Activated CD8-positive, alpha-beta T cell treated with anti-CD3 and anti-CD28 coated beads for 36 hours (primary cell): Measurements from ENCODE around the gene ZNF442. TPM values are rescaled to one million over a fixed set of nuclear protein-coding genes. Genes with fewer than 3 reads are reported as not detected.
"Not testable (repeated sequence)": the region's sequence is repeated elsewhere in the genome, so short reads cannot be mapped to it uniquely, and the experiment has no call there.

ENCODE experiments used
- ATAC-seq: fragments of 200-7000 bp; cut with Tn5 transposase; one replicate; pipeline ENCODE4 v1.10.0; 2021; ENCODE audit warnings: mild to moderate bottlenecking, moderate library complexity
- CTCF ChIA-PET: fragments of 350-600 bp; sonication (Branson Sonifier 250); formaldehyde crosslinking; loops from one replicate; lab custom pipeline; 2021; ENCODE audit warnings: antibody characterized with exemption; lab: Charles Lee
- POLR2A ChIA-PET: fragments of 350-600 bp; sonication (Branson Sonifier 250); formaldehyde crosslinking; loops from one replicate; lab custom pipeline; 2021; ENCODE audit warnings: antibody characterized with exemption; lab: Charles Lee
- DNase-seq: peaks from one replicate; pipeline ENCODE4 v3.0.0-alpha.2; 2020
- H3K27ac Mint-ChIP-seq: one replicate; pipeline ENCODE4 v1.8.0; 2021; ENCODE audit warnings: mild to moderate bottlenecking, mixed read lengths
- H3K27me3 Mint-ChIP-seq: one replicate; pipeline ENCODE4 v1.8.0; 2021; ENCODE audit warnings: mixed read lengths
- H3K36me3 Mint-ChIP-seq: one replicate; pipeline ENCODE4 v1.8.0; 2021; ENCODE audit warnings: low read depth, mixed read lengths
- H3K4me1 Mint-ChIP-seq: one replicate; pipeline ENCODE4 v1.8.0; 2021; ENCODE audit warnings: low read depth, mixed read lengths
- H3K4me3 Mint-ChIP-seq: one replicate; pipeline ENCODE4 v1.8.0; 2021; ENCODE audit warnings: mild to moderate bottlenecking, moderate library complexity, mixed read lengths
- H3K9me3 Mint-ChIP-seq: one replicate; pipeline ENCODE4 v1.8.0; 2021; ENCODE audit warnings: mixed read lengths
- intact Hi-C: fragments of 100-400 bp; cut with micrococcal nuclease; formaldehyde crosslinking; loops from one replicate; pipeline ENCODE4 v1.10.0; 2022
- total RNA-seq, 2 experiments: library from RNA; stranded (reverse); gene quantifications; one replicate each; pipeline ENCODE4 v1.2.3, GENCODE V29; 2021
- TF ChIP-seq, protein P1 (sequence below): fragments of 200-600 bp; IDR thresholded peaks from one replicate; pipeline ENCODE4 v1.8.0; 2022; ENCODE audit warnings: antibody characterized with exemption, mild to moderate bottlenecking

The ZNF442 gene
- total RNA-seq, result 1 to 10 TPM; 1.5 to 1.8 TPM

DNA sequence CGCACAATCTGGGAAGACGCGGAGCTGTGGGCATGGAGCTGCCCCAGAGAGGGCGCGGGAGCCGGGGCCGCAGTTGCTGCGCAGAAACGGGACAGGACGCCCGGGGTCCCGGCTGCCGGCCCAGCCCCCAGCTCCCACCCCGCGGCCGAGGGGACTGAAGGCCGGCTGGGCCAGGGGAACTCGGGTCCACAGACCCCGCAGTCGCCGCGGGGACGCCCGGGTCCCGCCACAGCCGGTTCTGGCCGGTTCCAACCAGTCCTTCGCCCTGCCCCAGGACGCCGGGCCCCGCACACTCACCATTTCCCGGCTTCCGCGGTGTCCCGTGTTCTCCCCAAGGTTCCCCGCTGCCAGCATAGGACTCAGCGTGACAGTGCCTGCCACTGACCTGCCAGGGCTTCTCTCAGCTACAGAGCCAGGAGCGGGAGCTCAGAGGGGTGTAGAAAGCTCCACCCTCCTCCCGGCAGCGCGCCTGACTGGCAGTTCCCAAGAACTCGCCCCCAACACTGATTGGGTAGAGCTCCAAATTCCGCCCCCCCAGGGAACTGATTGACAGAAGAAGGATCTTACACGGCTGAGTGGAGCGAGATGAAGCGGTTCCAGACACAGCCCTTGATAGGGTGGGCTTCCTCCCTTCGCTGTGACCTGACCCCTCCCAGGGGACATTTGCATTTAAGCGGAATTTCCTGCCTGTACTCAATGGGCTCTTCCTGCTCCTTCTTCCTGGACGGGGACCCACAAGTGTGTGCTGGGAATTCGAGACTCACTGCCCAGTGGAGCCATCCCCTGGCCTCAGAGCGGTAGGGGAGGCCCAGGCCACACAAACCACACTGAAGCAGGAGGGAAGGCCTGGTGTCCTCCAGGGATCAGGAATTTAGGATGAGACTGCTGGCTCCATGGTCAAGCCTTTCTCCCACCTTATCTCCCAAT lies at the start of gene ZNF442:
ZNF442 (minus strand) TSS at position 448 of the 927 bp plus-strand sequence. CDS start 2,052 bp downstream, outside the sequence.
- H3K27me3 Mint-ChIP-seq, result no peaks in the 10 kb centered on the region
- H3K9me3 Mint-ChIP-seq, result peaks cover 3% of the 10 kb centered on the region
- H3K36me3 Mint-ChIP-seq, result peaks cover 5% of the 10 kb centered on the region
- CTCF ChIA-PET, result interaction anchor here (0.7 to 1.1 kb wide), 7 partner anchors 29 to 221 kb away, joined by 3 to 5 read pairs (median 4); partner anchors contain the start of gene ZNF563
- peak; percentile 99 for ATAC-seq
- peaks cover 18% of the 10 kb centered on the region for H3K4me1 Mint-ChIP-seq
- TF ChIP-seq, protein P1, sequence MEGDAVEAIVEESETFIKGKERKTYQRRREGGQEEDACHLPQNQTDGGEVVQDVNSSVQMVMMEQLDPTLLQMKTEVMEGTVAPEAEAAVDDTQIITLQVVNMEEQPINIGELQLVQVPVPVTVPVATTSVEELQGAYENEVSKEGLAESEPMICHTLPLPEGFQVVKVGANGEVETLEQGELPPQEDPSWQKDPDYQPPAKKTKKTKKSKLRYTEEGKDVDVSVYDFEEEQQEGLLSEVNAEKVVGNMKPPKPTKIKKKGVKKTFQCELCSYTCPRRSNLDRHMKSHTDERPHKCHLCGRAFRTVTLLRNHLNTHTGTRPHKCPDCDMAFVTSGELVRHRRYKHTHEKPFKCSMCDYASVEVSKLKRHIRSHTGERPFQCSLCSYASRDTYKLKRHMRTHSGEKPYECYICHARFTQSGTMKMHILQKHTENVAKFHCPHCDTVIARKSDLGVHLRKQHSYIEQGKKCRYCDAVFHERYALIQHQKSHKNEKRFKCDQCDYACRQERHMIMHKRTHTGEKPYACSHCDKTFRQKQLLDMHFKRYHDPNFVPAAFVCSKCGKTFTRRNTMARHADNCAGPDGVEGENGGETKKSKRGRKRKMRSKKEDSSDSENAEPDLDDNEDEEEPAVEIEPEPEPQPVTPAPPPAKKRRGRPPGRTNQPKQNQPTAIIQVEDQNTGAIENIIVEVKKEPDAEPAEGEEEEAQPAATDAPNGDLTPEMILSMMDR, result no peak
- peak within 1 kb of the TSS; percentile 87 for H3K27ac Mint-ChIP-seq
- peak; percentile 96 for DNase-seq
- POLR2A ChIA-PET, result interaction anchor here (0.9 to 2.4 kb wide), 5 partner anchors 32 to 202 kb away, joined by 3 to 9 read pairs (median 4); partner anchors contain the start of gene ZNF563
- intact Hi-C loops, result no loop called here
- peak within 1 kb of the TSS; percentile 94 for H3K4me3 Mint-ChIP-seq

DNA sequence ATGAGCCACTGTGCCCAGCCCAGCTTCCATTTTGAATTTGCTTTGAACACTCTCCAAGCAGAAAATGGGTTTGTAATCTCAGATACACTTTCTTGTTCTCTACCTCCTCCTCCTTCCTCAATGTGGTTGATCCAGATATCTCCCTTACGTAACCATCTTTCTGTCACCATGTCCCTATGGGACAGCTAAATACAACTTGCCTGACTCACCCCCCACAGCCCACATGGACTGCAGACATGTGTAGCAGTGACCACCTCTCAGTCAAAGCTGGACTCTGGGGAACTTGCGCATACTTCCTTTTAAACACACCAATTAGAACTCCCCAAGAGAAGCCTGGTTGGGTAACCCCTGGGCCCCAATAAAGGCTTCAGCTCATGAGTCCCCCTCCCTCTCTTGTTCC lies 46.4 kb upstream of the ZNF442 start:
- TF ChIP-seq, protein P1, result no peak
- H3K27ac Mint-ChIP-seq, result no peak overlapping the region
- no peak for DNase-seq
- intact Hi-C loops, result no loop called here
- no peaks in the 10 kb centered on the region for H3K27me3 Mint-ChIP-seq
- peaks cover 5% of the 10 kb centered on the region for H3K9me3 Mint-ChIP-seq
- H3K4me1 Mint-ChIP-seq, result no peaks in the 10 kb centered on the region
- no peak overlapping the region for H3K4me3 Mint-ChIP-seq
- POLR2A ChIA-PET, result no interaction called here
- peaks cover 3% of the 10 kb centered on the region for H3K36me3 Mint-ChIP-seq
- ATAC-seq, result no peak
- CTCF ChIA-PET, result no interaction called here

DNA sequence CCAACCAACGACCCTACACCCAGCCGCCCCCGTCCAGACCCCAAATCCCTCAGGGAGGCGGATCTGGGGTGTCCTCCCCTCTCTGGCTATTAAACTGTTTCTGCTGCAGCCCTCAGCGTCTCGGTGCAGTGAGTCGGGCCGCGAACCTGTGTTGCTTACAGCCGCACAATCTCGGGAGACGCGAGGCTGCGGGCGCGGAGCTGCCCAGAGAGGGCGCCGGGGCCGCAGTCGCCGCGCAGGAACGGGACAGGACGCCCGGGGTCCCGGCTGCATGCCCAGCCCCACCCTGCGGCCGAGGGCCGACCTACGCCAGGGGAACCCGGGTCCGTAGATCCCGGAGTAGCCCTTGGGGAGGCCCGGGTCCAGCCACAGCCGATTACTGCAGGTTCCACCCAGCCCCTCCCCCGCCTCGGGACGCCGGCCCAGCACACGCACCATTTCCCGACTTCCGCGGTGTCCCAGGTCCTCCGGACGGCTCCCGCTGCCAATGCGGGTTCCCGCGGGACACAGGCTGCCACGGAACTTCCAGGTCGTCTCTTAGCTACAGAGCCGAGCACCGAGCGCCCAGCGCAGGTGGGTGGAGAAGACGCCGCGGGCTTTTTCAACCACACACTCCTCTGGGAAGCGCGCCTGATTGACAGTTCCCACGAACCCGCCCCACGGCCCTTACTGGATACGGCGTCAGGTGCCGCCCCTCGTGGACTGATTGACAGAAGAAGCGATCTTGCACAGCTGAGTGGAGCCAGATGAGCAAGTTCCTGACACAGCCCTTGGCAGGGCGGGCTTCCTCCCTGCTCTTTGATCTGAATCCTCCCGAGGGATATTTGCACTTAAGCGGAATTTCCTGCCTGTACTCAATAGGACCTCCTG lies 35.4 kb upstream of the ZNF442 start, which contains the start of gene ZNF799:
ZNF799 (minus strand) TSS at position 639 of the 870 bp plus-strand sequence; CDS start at position 438, 201 bp downstream.
- peak; percentile 94 for DNase-seq
- Mint-ChIP-seq H3K4me3 (peak within 1 kb of the TSS; percentile 90), H3K4me1 (peaks cover 11% of the 10 kb centered on the region), H3K27me3 (no peaks in the 10 kb centered on the region), H3K27ac (peak within 1 kb of the TSS; percentile 77), H3K36me3 (peaks cover 9% of the 10 kb centered on the region), H3K9me3 (peaks cover 11% of the 10 kb centered on the region)
- ChIA-PET CTCF (no interaction called here), POLR2A (interaction anchor here (0.6 kb wide), 1 partner anchor 22 kb away, joined by 4 read pairs; no protein-coding TSS in a partner anchor)
- intact Hi-C loops, result no loop called here
- TF ChIP-seq, protein P1, result no peak
- ATAC-seq, result peak; percentile 93

DNA sequence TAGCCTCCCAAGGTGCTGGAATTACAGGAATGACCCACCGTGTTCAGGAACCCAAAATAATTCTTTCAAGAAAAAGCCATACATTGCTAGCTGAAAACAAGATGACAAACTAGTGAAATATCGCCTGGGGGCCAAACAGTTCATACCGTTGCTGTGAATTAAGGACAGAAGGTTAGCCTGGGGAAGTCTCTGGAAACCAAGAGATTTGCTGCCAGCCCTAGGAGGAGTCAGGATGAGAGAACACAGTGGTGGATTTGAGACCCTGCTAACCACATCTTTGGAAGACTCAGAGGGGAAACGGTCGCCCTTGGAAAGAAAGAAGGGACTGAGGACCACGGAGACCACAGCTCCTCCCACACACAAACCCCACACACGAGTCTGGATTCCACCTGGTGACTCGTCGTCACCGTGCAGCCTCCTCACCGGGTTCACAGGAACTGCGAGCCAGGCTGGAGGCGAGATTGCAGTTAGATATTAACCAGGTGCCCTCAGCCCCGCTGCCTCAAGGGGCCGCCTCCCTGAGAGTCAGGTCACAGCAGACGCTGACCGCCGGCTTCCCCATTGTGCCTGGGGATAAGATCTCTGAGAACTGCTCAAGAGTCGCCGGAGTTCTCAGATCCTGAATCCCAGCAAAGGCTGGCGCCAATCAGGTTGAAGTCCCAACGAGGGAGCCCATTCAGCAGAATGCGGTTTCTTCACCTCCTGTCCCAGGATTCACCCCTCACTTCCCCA lies 34.6 kb upstream of the ZNF442 start:
- peaks cover 11% of the 10 kb centered on the region for H3K9me3 Mint-ChIP-seq
- DNase-seq (peak; percentile 69), ATAC-seq (peak; percentile 55)
- peaks cover 17% of the 10 kb centered on the region for H3K36me3 Mint-ChIP-seq
- H3K27me3 Mint-ChIP-seq, POLR2A ChIA-PET, intact Hi-C loops: not testable (repeated sequence)
- peak overlapping the region; percentile 90 for H3K4me3 Mint-ChIP-seq
- H3K27ac Mint-ChIP-seq, result peak overlapping the region; percentile 37
- peaks cover 11% of the 10 kb centered on the region for H3K4me1 Mint-ChIP-seq
- CTCF ChIA-PET, result interaction anchor here (0.6 kb wide), 1 partner anchor 189 kb away, joined by 4 read pairs; no protein-coding TSS in a partner anchor

DNA sequence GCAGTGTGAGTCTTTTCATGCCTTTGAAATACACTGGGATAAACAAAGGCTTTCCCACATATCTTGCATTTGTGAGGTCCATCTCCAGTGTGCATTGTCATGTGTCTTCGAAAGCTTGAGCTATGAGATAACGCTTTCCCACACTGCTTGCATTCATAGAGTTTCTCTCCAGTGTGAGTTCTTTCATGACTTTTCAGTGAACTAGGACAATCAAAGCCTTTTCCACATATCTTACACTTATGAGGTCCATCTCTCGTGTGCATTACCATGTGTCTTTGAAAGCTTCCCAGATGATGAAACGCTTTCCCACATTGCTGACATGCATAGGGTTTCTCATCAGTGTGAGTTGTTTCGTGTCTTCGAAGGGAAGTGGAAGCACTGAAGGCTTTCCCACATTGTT lies 25.7 kb upstream of the ZNF442 start:
- ATAC-seq, H3K4me3 Mint-ChIP-seq, DNase-seq, intact Hi-C loops, POLR2A ChIA-PET, H3K27me3 Mint-ChIP-seq, H3K4me1 Mint-ChIP-seq, H3K27ac Mint-ChIP-seq: not testable (repeated sequence)
- CTCF ChIA-PET, result interaction anchor here (0.9 kb wide), 1 partner anchor 130 kb away, joined by 3 read pairs; no protein-coding TSS in a partner anchor
- Mint-ChIP-seq H3K9me3 (peaks cover 34% of the 10 kb centered on the region), H3K36me3 (peaks cover 70% of the 10 kb centered on the region)

DNA sequence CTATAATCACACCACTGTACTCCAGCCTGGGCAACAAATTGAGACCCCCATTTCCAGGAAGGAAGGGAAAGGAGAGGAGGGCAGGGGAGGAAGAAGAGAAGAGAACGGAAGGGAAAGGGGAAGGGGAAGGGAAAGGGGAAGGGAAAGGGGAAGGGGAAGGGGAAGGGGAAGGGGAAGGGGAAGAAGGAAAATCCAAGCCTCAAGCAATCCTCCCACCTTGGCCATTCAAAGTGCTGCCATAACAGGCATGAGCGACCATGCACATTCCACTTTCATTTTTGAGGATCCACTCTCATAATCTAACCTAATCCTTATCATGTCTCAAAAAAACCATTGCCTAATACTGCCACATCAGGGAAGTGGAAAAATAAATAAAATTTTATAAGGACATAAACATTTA lies 20.9 kb upstream of the ZNF442 start:
- CTCF ChIA-PET, H3K27me3 Mint-ChIP-seq, POLR2A ChIA-PET, H3K4me3 Mint-ChIP-seq, ATAC-seq, DNase-seq, H3K4me1 Mint-ChIP-seq, H3K27ac Mint-ChIP-seq, intact Hi-C loops: not testable (repeated sequence)
- Mint-ChIP-seq H3K36me3 (peaks cover 45% of the 10 kb centered on the region), H3K9me3 (peaks cover 24% of the 10 kb centered on the region)
